Testis (tissue), 2 donors: ENCODE data around the gene ANKH.

Experiments
- CTCF ChIP-seq, 3 experiments: fragments of 450-650 bp in 2 of 3; fragments of 200-600 bp in 1 of 3; sonication (generic) in 1 of 3; IDR thresholded peaks; one replicate each; pipeline ENCODE4 v1.5.1; 2016 to 2019; ENCODE audit warnings: antibody characterized with exemption in 3 of 3, mild to moderate bottlenecking in 2 of 3, moderate library complexity in 1 of 3
- POLR2A ChIP-seq: fragments of 450-650 bp; IDR thresholded peaks from one replicate; pipeline ENCODE4 v1.6.1; 2017; ENCODE audit warnings: antibody characterized with exemption, mild to moderate bottlenecking, moderate library complexity

- TF ChIP-seq CTCF (IDR thresholded peaks at IDR 0.05) (no peak), POLR2A (no peak)
Observed at GRCh38 chr5:14715481-14715880, 156.1 kb downstream of the ANKH start.
